Omental fat pad (tissue), 4 donors: ENCODE results near the gene IFT74. TPM values are rescaled to one million over a fixed set of nuclear protein-coding genes. Genes with fewer than 3 reads are reported as not detected.

Experiments used
- ATAC-seq: fragments of 150-250 bp; one replicate; pipeline ENCODE4 v1.9.1; 2016; ENCODE audit warnings: mild to moderate bottlenecking, moderate library complexity; ENCODE audit not compliant: low FRiP score
- DNase-seq: peaks from one replicate; pipeline ENCODE4 v3.0.0-alpha.2; 2019; ENCODE audit warnings: low spot score
- CTCF ChIP-seq, 3 donors: fragments of 450-650 bp; IDR thresholded peaks; one replicate each; pipeline ENCODE4 v1.5.1; 2016 to 2017; ENCODE audit warnings: antibody characterized with exemption in 3 of 3, mild to moderate bottlenecking in 3 of 3, moderate library complexity in 2 of 3
- total RNA-seq, 4 donors: library from RNA; depleted of rRNA; stranded (reverse); fragments of >200 nt; gene quantifications; one replicate each; pipeline ENCODE4 v1.1.0, GENCODE V29; 2016

Gene IFT74
- total RNA-seq, 4 donors from 2014 or later: 5.3 to 13.0 (median 10.5) TPM

GRCh38 chr9:26973989-26974388 is 17.8 kb downstream of the IFT74 start:
- no peak for DNase-seq
- no peak for TF ChIP-seq CTCF (IDR thresholded peaks at IDR 0.05)
- ATAC-seq: no peak

DNA sequence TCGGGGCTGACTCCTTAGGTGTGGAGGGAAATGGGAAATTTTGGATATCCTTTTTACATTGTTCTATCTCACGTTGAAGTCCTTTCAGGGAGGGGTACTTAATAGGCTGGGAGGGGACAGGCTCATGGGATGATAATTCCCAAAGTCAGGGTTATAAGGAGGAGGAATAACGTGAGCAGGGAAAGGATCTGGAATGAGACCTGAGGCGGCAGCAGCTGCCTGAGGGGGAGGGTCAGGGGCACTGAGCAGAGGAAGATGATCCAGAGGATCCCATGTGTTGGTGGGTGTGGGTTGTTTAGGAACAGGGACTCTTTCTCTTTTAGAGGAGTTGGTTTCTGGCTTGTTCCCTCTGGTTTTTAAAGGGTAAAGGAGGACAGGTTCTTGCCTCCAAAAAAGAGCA is 18.7 kb downstream of the IFT74 start:
- ATAC-seq: no peak
- DNase-seq: no peak
- TF ChIP-seq CTCF (IDR thresholded peaks at IDR 0.05): no peak

- DNase-seq: no peak
- TF ChIP-seq CTCF (IDR thresholded peaks at IDR 0.05): no peak
- ATAC-seq: no peak
Measured at GRCh38 chr9:26975728-26976707, 19.8 kb downstream of the IFT74 start.

DNA sequence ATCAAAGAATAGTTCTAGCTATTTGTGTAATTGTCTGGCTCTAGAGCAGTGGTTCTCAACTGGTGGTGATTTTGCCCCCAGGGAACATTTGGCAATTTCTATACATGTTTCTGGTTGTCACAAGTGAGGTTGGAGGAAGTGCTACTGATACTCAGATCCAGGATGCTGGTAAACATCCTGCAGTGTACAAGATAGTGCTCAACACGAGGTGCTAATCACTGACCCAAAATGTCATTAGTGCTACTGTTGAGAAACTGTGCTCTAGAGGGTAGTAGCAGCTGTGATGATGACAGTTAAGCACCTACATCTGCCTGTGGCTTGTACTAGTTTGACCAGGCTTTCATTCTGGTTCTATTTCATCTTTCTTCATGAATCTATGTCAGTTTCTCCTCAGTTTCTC is 27.1 kb downstream of the IFT74 start:
- no peak for ATAC-seq
- TF ChIP-seq CTCF (IDR thresholded peaks at IDR 0.05): no peak
- DNase-seq: no peak

DNA sequence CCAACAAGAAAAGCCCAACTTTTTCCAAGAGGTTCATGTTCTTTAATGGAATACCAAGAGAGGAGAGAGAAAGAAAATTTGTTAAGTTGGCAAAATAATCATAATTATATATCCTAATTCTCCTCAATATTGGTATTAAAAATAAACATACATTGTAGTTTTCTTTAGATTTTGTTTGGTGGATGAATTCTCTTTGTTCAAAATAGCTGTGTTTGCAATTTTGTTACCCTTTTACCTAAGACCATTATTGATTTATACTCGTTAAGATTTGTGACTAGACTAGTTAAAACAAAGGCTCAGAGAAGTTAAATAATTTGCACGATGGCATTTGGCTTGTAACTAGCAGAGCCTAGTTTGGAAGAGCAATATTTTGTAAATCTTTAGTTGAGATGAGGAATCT is 39.6 kb downstream of the IFT74 start:
- TF ChIP-seq CTCF (IDR thresholded peaks at IDR 0.05): no peak
- DNase-seq (no peak), ATAC-seq (no peak)

DNA sequence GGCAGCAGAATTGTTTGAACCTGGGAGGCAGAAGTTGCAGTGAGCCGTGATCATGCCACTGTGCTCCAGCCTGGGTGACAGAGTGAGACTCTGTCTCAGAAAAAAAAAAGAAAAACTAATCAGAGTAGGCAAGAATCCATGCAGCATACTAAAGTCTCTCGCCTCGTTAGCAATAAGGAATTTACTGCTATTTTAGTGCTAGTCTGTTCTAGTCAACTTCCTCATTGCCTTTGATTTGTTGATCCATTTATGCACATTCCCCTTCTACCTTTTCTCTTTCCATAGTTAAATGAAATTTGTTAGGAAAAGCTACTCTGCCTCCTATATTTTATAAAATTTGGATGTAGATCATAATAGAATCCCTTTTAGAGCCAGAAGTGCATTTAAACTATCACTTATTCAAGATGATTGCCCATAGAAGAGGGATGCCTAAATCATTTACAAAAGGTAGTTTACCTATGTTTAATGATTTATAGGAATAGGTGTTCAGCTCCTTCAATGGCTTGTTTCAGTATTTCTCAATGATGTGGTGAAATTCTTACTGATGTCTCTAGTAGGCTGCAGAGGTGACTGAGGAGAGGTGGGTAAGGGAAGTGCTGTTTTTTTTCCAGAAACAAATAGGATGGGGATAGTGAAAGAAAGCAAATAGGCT is 47.3 kb downstream of the IFT74 start:
- no peak for TF ChIP-seq CTCF (IDR thresholded peaks at IDR 0.05)
- ATAC-seq (no peak), DNase-seq (no peak)
